Measurements from ENCODE around the gene TDRD10.

- TF ChIP-seq SPI1 (IDR thresholded peaks at IDR 0.05; ENCODE audit: low read depth, low read length) (no peak), POLR2A (IDR thresholded peaks at IDR 0.05; ENCODE audit: low read depth, low read length) (no peak), TAF1 (IDR thresholded peaks at IDR 0.05; ENCODE audit: low read depth, low read length) (no peak), POLR2AphosphoS5 (IDR thresholded peaks at IDR 0.05; ENCODE audit: low read depth, low read length) (no peak), PAX5 (IDR thresholded peaks at IDR 0.05; ENCODE audit: insufficient read depth, low read length, severe bottlenecking) (no peak), POU2F2 (IDR thresholded peaks at IDR 0.05; ENCODE audit: low read depth, low read length) (peak; percentile 33; the same call in 1 of the 2 replicates)
Observed at GRCh38 chr1:154559466-154560044, 57.5 kb downstream of the TDRD10 start.
